H9 (cell line): Measurements from ENCODE around the gene MAML3. TPM values are rescaled to one million over a fixed set of nuclear protein-coding genes. Genes with fewer than 3 reads are reported as not detected.

Source experiments
- DNase-seq: peaks from one replicate; pipeline ENCODE4 v3.0.0-alpha.2; 2017
- H2AFZ ChIP-seq: one replicate; pipeline ENCODE4 v1.6.1; 2013; ENCODE audit warnings: mild to moderate bottlenecking, low read length, control low read depth, moderate library complexity
- H2AK5ac ChIP-seq: 2 replicates; pipeline ENCODE4 v1.6.1; 2013; ENCODE audit warnings: low read length, control low read depth, mixed read lengths; ENCODE audit not compliant: insufficient read length
- H2BK120ac ChIP-seq: one replicate; pipeline ENCODE4 v1.6.1; 2013; ENCODE audit warnings: low read depth, mild to moderate bottlenecking, low read length, control low read depth, inconsistent platforms; ENCODE audit not compliant: poor library complexity, severe bottlenecking
- H2BK12ac ChIP-seq: 2 replicates; pipeline ENCODE4 v1.6.1; 2013; ENCODE audit warnings: low read length, control low read depth, mixed read lengths, low read depth; ENCODE audit not compliant: insufficient read length
- H2BK15ac ChIP-seq: 2 replicates; pipeline ENCODE4 v1.6.1; 2013; ENCODE audit warnings: low read depth, low read length, control low read depth
- H2BK20ac ChIP-seq: one replicate; pipeline ENCODE4 v1.6.1; 2013; ENCODE audit warnings: low read depth, mild to moderate bottlenecking, low read length, control low read depth, inconsistent platforms; ENCODE audit not compliant: poor library complexity, severe bottlenecking
- H2BK5ac ChIP-seq: 2 replicates; pipeline ENCODE4 v1.6.1; 2013; ENCODE audit warnings: low read length, control low read depth, mixed read lengths; ENCODE audit not compliant: insufficient read length
- H3K14ac ChIP-seq: 2 replicates; pipeline ENCODE4 v1.6.1; 2013; ENCODE audit warnings: low read length, control low read depth; ENCODE audit not compliant: insufficient read depth
- H3K18ac ChIP-seq: 2 replicates; pipeline ENCODE4 v1.6.1; 2013; ENCODE audit warnings: low read depth, mild to moderate bottlenecking, mixed read lengths, low read length, control low read depth; ENCODE audit not compliant: insufficient read length
- H3K23ac ChIP-seq: 2 replicates; pipeline ENCODE4 v1.6.1; 2013; ENCODE audit warnings: low read length, control low read depth, mixed read lengths, low read depth; ENCODE audit not compliant: insufficient read length
- H3K23me2 ChIP-seq: 2 replicates; pipeline ENCODE4 v1.6.1; 2013; ENCODE audit warnings: low read depth, mild to moderate bottlenecking, mixed read lengths, low read length, control low read depth; ENCODE audit not compliant: insufficient read length, poor library complexity, severe bottlenecking
- H3K27ac ChIP-seq: 2 replicates; pipeline ENCODE4 v1.5.1; 2013; ENCODE audit warnings: low read length, control low read depth, mixed read lengths, low read depth; ENCODE audit not compliant: insufficient read length
- H3K27me3 ChIP-seq: 2 replicates; pipeline ENCODE4 v1.6.1; 2013; ENCODE audit warnings: low read length, control low read depth, inconsistent platforms; ENCODE audit not compliant: insufficient read depth
- H3K4ac ChIP-seq: 2 replicates; pipeline ENCODE4 v1.6.1; 2013; ENCODE audit warnings: low read depth, mild to moderate bottlenecking, control low read depth, inconsistent platforms, low read length, moderate library complexity
- H3K4me1 ChIP-seq: 2 replicates; pipeline ENCODE4 v1.6.1; 2013; ENCODE audit warnings: low read length, control low read depth, inconsistent platforms; ENCODE audit not compliant: insufficient read depth
- H3K4me2 ChIP-seq: 2 replicates; pipeline ENCODE4 v1.6.1; 2013; ENCODE audit warnings: low read length, control low read depth, mixed read lengths; ENCODE audit not compliant: insufficient read length, insufficient read depth
- H3K56ac ChIP-seq: 2 replicates; pipeline ENCODE4 v1.6.1; 2013; ENCODE audit warnings: low read depth, mild to moderate bottlenecking, mixed read lengths, low read length, control low read depth; ENCODE audit not compliant: insufficient read length
- H3K79me1 ChIP-seq: 2 replicates; pipeline ENCODE4 v1.6.1; 2013; ENCODE audit warnings: low read depth, mild to moderate bottlenecking, moderate library complexity, low read length, control low read depth, inconsistent platforms; ENCODE audit not compliant: insufficient read depth, poor library complexity, severe bottlenecking
- H3K79me2 ChIP-seq: 2 replicates; pipeline ENCODE4 v1.6.1; 2013; ENCODE audit warnings: low read length, control low read depth, inconsistent platforms; ENCODE audit not compliant: insufficient read depth
- H3K9ac ChIP-seq: 2 replicates; pipeline ENCODE4 v1.6.1; 2013; ENCODE audit warnings: low read length, control low read depth, mixed read lengths; ENCODE audit not compliant: insufficient read length; ENCODE audit errors: extremely low read depth
- H3K9me3 ChIP-seq: one replicate; pipeline ENCODE4 v1.6.1; 2013; ENCODE audit warnings: low read depth, low read length, inconsistent platforms; ENCODE audit not compliant: control insufficient read depth
- H3T11ph ChIP-seq: one replicate; pipeline ENCODE4 v1.6.1; 2013; ENCODE audit warnings: mild to moderate bottlenecking, low read length, control low read depth, inconsistent platforms
- H4K20me1 ChIP-seq: one replicate; pipeline ENCODE4 v1.6.1; 2013; ENCODE audit not compliant: control insufficient read depth, insufficient read length, insufficient read depth
- H4K5ac ChIP-seq: 2 replicates; pipeline ENCODE4 v1.6.1; 2013; ENCODE audit warnings: low read depth, mild to moderate bottlenecking, mixed read lengths, low read length, control low read depth; ENCODE audit not compliant: insufficient read length
- H4K8ac ChIP-seq: replicated peaks from 2 replicates; pipeline ENCODE4 v1.6.1; 2013; ENCODE audit warnings: low read length, control low read depth, mixed read lengths, low read depth; ENCODE audit not compliant: insufficient read length
- H4K91ac ChIP-seq: 2 replicates; pipeline ENCODE4 v1.6.1; 2013; ENCODE audit warnings: low read depth, mild to moderate bottlenecking, moderate library complexity, mixed read lengths, low read length, control low read depth; ENCODE audit not compliant: insufficient read length
- H3K27ac Mint-ChIP-seq, 3 experiments: 2 replicates in 2 of 3; 3 replicates in 1 of 3; pipeline ENCODE4 v1.8.0; 2020 to 2021; ENCODE audit warnings: mixed read lengths in 3 of 3, mild to moderate bottlenecking in 1 of 3, moderate library complexity in 1 of 3
- H3K27me3 Mint-ChIP-seq: 2 replicates; pipeline ENCODE4 v1.8.0; 2021; ENCODE audit warnings: low read depth, mild to moderate bottlenecking, moderate library complexity, mixed read lengths
- H3K36me3 Mint-ChIP-seq, 3 experiments: 2 replicates in 2 of 3; 3 replicates in 1 of 3; pipeline ENCODE4 v1.8.0; 2020 to 2021; ENCODE audit warnings: low read depth in 3 of 3, mixed read lengths in 3 of 3; ENCODE audit not compliant: insufficient read depth in 1 of 3
- H3K4me1 Mint-ChIP-seq, 2 experiments: 2 replicates each; pipeline ENCODE4 v1.8.0; 2020; ENCODE audit warnings: mixed read lengths in 2 of 2
- H3K4me3 Mint-ChIP-seq, 2 experiments: 2 replicates in 1 of 2; 3 replicates in 1 of 2; pipeline ENCODE4 v1.8.0; 2020 to 2021; ENCODE audit warnings: mild to moderate bottlenecking in 2 of 2, mixed read lengths in 2 of 2, moderate library complexity in 1 of 2
- H3K9me3 Mint-ChIP-seq, 2 experiments: 2 replicates in 1 of 2; 3 replicates in 1 of 2; pipeline ENCODE4 v1.8.0; 2020; ENCODE audit warnings: mild to moderate bottlenecking in 2 of 2, mixed read lengths in 2 of 2, moderate library complexity in 1 of 2
- WGBS: extraction: QIAGEN DNeasy Blood & Tissue Kit; methylation state at CpG from one replicate; pipeline ENCODE4 v1.1.7; 2013; ENCODE audit warnings: missing lambda C conversion rate, low lambda C conversion rate, mixed read lengths; ENCODE audit not compliant: insufficient read length; ENCODE audit errors: extremely low coverage; 5-methylcytosine and 5-hydroxymethylcytosine counted together
- total RNA-seq: library from RNA; stranded (reverse); gene quantifications from 2 replicates; pipeline ENCODE4 v1.2.1, GENCODE V29; 2021
- TF ChIP-seq, protein P1 (sequence below): fragments of 200-600 bp; sonication (generic); conservative IDR thresholded peaks from 3 replicates; pipeline ENCODE4 v1.8.0; 2021; ENCODE audit warnings: antibody characterized with exemption, mild to moderate bottlenecking

The MAML3 gene
- total RNA-seq, 1 experiment from 2014 or later = 3.9 TPM

DNA sequence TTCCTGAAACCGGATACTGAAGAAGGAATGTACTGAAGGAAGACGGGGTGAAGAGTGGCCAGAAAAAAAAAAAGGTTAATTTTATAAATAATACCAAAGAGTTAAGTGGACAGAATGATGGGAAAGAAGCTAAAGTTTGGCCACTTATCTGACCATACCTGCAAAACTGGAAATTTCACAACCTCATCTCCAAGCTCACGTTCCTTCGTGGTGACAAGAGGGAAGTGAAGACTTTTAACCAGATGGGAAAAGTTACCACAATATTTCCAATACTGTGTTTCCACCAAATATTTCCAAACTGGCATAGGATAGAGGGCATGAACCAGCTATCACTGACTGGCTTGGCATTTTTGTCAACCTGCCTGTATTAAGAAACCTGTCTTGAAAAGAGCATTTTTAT is 56.4 kb downstream of the MAML3 start:
- H2BK12ac ChIP-seq = no peak overlapping the region
- no peak overlapping the region for H2BK120ac ChIP-seq
- H2BK15ac ChIP-seq = no peak overlapping the region
- H3K36me3 Mint-ChIP-seq = no peaks in the 10 kb centered on the region
- no peaks in the 10 kb centered on the region for H3K27me3 ChIP-seq
- no peak for DNase-seq
- TF ChIP-seq, protein P1, sequence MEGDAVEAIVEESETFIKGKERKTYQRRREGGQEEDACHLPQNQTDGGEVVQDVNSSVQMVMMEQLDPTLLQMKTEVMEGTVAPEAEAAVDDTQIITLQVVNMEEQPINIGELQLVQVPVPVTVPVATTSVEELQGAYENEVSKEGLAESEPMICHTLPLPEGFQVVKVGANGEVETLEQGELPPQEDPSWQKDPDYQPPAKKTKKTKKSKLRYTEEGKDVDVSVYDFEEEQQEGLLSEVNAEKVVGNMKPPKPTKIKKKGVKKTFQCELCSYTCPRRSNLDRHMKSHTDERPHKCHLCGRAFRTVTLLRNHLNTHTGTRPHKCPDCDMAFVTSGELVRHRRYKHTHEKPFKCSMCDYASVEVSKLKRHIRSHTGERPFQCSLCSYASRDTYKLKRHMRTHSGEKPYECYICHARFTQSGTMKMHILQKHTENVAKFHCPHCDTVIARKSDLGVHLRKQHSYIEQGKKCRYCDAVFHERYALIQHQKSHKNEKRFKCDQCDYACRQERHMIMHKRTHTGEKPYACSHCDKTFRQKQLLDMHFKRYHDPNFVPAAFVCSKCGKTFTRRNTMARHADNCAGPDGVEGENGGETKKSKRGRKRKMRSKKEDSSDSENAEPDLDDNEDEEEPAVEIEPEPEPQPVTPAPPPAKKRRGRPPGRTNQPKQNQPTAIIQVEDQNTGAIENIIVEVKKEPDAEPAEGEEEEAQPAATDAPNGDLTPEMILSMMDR = no peak
- no peaks in the 10 kb centered on the region for H3K9me3 Mint-ChIP-seq
- no peak overlapping the region for H4K8ac ChIP-seq
- no peak overlapping the region for H3K14ac ChIP-seq
- no peak overlapping the region for H4K5ac ChIP-seq
- H3K4me1 ChIP-seq = peaks cover 12% of the 10 kb centered on the region; the same call in 1 of the 2 replicates
- no peaks in the 10 kb centered on the region for H3K79me1 ChIP-seq
- H3K79me2 ChIP-seq = no peaks in the 10 kb centered on the region
- no CpG with 5 or more reads among the region's 4 CpGs for WGBS
- no peak overlapping the region for H3K4me3 Mint-ChIP-seq
- H3K9me3 ChIP-seq = no peaks in the 10 kb centered on the region
- no peak overlapping the region for H2BK5ac ChIP-seq
- H3K27ac ChIP-seq = no peak overlapping the region
- no peak overlapping the region for H3K23ac ChIP-seq
- H3K27ac Mint-ChIP-seq = no peak overlapping the region
- no peaks in the 10 kb centered on the region for H3K23me2 ChIP-seq
- H4K91ac ChIP-seq = no peak overlapping the region
- H3K9ac ChIP-seq = no peak overlapping the region
- H3T11ph ChIP-seq = no peak overlapping the region
- no peak overlapping the region for H3K18ac ChIP-seq
- no peaks in the 10 kb centered on the region for H4K20me1 ChIP-seq
- H2AK5ac ChIP-seq = no peak overlapping the region
- H2BK20ac ChIP-seq = no peak overlapping the region
- no peak overlapping the region for H3K56ac ChIP-seq
- no peak overlapping the region for H3K4ac ChIP-seq
- peaks cover 27 to 38% of the 10 kb centered on the region in 2 experiments for H3K4me1 Mint-ChIP-seq
- no peak overlapping the region for H2AFZ ChIP-seq
- no peaks in the 10 kb centered on the region; the same call in 1 of the 2 replicates for H3K27me3 Mint-ChIP-seq
- no peak overlapping the region for H3K4me2 ChIP-seq
